Natural killer cell treated with Interleukin-12 subunit alpha and Interleukin-12 subunit beta and Interleukin-15 and Interleukin-18, amount 100 ng/mL, for 72 hours (primary cell): ENCODE measurements around the gene ITPKB. TPM values are rescaled to one million over a fixed set of nuclear protein-coding genes. Genes with fewer than 3 reads are reported as not detected.

Source experiments
- ATAC-seq, 2 donors: fragments of 150-1000 bp; cut with Tn5 transposase in 1 of 2; sonication (Bioruptor Pico), chemical (Tn5 transposase) in 1 of 2; 2 replicates each; pipeline ENCODE4 v1.10.0; 2021
- DNase-seq: peaks from one replicate; pipeline ENCODE4 v3.0.0; 2022; ENCODE audit warnings: low spot score
- H3K27ac Mint-ChIP-seq, 2 donors: 1 replicate in 1 of 2; 2 replicates in 1 of 2; pipeline ENCODE4 v1.8.0; 2022; ENCODE audit warnings: mixed read lengths in 2 of 2, mild to moderate bottlenecking in 1 of 2, moderate library complexity in 1 of 2
- H3K27me3 Mint-ChIP-seq, 2 donors: 1 replicate in 1 of 2; 2 replicates in 1 of 2; pipeline ENCODE4 v1.8.0; 2022; ENCODE audit warnings: mixed read lengths in 2 of 2
- H3K36me3 Mint-ChIP-seq: one replicate; pipeline ENCODE4 v1.8.0; 2022; ENCODE audit warnings: mixed read lengths
- H3K4me1 Mint-ChIP-seq, 2 donors: 1 replicate in 1 of 2; 2 replicates in 1 of 2; pipeline ENCODE4 v1.8.0; 2022; ENCODE audit warnings: low read depth in 2 of 2, mixed read lengths in 2 of 2, mild to moderate bottlenecking in 1 of 2
- H3K4me3 Mint-ChIP-seq: one replicate; pipeline ENCODE4 v1.8.0; 2022; ENCODE audit warnings: mixed read lengths
- H3K9me3 Mint-ChIP-seq: 2 replicates; pipeline ENCODE4 v1.8.0; 2022; ENCODE audit warnings: mixed read lengths
- total RNA-seq, 2 donors: library from RNA; stranded (reverse); gene quantifications; one replicate each; pipeline ENCODE4 v1.2.3, GENCODE V29; 2022

ITPKB gene
- total RNA-seq, 2 donors from 2014 or later: 27.2 to 35.2 TPM

GRCh38 chr1:226637147-226637935 lies 101.7 kb downstream of the ITPKB start:
- no peaks in the 10 kb centered on the region for H3K27me3 Mint-ChIP-seq
- ATAC-seq (no peak), DNase-seq (peak; percentile 41)
- H3K36me3 Mint-ChIP-seq: no peaks in the 10 kb centered on the region
- H3K4me3 Mint-ChIP-seq: no peak overlapping the region
- no peak overlapping the region for H3K27ac Mint-ChIP-seq
- H3K9me3 Mint-ChIP-seq: no peaks in the 10 kb centered on the region
- peaks cover 16% of the 10 kb centered on the region in 2 donors for H3K4me1 Mint-ChIP-seq

DNA sequence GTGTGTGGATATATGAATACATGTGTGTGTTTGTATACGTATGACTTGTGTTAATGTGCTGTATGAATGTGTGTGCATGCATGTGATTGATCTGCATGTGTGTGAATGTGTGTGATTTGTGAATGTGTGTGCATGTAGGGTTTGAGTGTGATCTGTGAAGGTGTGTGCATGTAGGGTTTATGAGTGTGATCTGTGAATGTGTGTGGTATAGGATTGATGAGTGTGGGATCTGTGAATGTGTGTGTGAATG lies 102.3 kb downstream of the ITPKB start:
- Mint-ChIP-seq H3K27ac (no peak overlapping the region), H3K27me3 (no peaks in the 10 kb centered on the region), H3K9me3 (no peaks in the 10 kb centered on the region), H3K36me3 (no peaks in the 10 kb centered on the region), H3K4me1 (peaks cover 16% of the 10 kb centered on the region in 2 donors), H3K4me3 (no peak overlapping the region)
- ATAC-seq (no peak), DNase-seq (peak; percentile 20)

- H3K27me3 Mint-ChIP-seq: no peaks in the 10 kb centered on the region
- DNase-seq: peak; percentile 45
- H3K36me3 Mint-ChIP-seq: no peaks in the 10 kb centered on the region
- peaks cover 16% of the 10 kb centered on the region in 2 donors for H3K4me1 Mint-ChIP-seq
- H3K4me3 Mint-ChIP-seq: no peak overlapping the region
- no peak for ATAC-seq
- peak overlapping the region; percentile 40 to 84 for H3K27ac Mint-ChIP-seq
- no peaks in the 10 kb centered on the region for H3K9me3 Mint-ChIP-seq
Observed at GRCh38 chr1:226635456-226635941, 103.6 kb downstream of the ITPKB start.

DNA sequence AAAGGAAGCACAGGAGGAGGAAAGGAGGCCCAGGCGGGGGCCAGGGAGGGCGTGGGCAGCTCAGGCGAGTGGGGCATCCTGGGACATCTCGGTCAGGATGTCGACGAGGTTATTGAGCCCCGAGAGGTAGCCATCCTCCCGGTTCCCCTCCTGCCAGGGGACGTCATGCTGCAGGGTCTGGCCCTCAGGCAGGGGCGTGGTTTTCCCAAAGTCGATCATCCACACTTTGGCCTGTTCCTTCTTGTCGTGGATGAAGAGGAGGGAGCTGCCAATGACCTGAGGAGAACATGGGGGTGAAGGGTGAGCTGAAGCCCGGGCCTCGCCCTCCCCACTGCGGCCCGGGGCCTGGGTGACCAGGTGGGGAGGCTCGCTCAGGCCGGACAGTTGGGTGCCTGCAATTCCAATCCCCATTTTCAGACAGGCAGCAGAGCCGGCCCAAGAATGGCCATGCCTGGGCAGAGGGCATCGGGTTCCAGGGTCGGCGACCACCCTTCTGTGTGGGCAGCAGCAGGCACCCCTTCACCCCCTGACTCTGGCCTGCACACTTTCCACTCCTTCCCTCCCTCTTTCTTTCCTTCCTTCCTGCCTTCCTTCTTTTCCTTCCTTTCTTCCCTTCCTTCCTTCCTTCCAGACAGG lies 104.4 kb downstream of the ITPKB start:
- Mint-ChIP-seq H3K4me3 (no peak overlapping the region), H3K27me3 (no peaks in the 10 kb centered on the region), H3K27ac (peak overlapping the region; percentile 40 to 84), H3K4me1 (peaks cover 16 to 22% of the 10 kb centered on the region in 2 donors), H3K36me3 (no peaks in the 10 kb centered on the region), H3K9me3 (no peaks in the 10 kb centered on the region)
- DNase-seq (peak; percentile 51), ATAC-seq (no peak)

- H3K36me3 Mint-ChIP-seq: no peaks in the 10 kb centered on the region
- peaks cover 16 to 19% of the 10 kb centered on the region in 2 donors for H3K4me1 Mint-ChIP-seq
Observed at GRCh38 chr1:226634166-226634588, 104.9 kb downstream of the ITPKB start.

GRCh38 chr1:226633541-226634165 lies 105.4 kb downstream of the ITPKB start:
- Mint-ChIP-seq H3K36me3 (no peaks in the 10 kb centered on the region), H3K4me1 (peaks cover 16 to 19% of the 10 kb centered on the region in 2 donors), H3K4me3 (no peak overlapping the region), H3K27me3 (no peaks in the 10 kb centered on the region), H3K9me3 (no peaks in the 10 kb centered on the region), H3K27ac (peak overlapping the region in 1 of 2 donors; percentile 39)
- peak; percentile 56 for DNase-seq
- ATAC-seq: peak in 1 of 2 donors; percentile 10

More at GRCh38 chr1:226634166-226634588, 104.9 kb downstream of the ITPKB start:
- H3K4me3 Mint-ChIP-seq: no peak overlapping the region
- ATAC-seq (peak; percentile 83 to 89), DNase-seq (peak; percentile 86)
- H3K27ac Mint-ChIP-seq: peak overlapping the region in 1 of 2 donors; percentile 28
- no peaks in the 10 kb centered on the region for H3K27me3 Mint-ChIP-seq
- no peaks in the 10 kb centered on the region for H3K9me3 Mint-ChIP-seq

DNA sequence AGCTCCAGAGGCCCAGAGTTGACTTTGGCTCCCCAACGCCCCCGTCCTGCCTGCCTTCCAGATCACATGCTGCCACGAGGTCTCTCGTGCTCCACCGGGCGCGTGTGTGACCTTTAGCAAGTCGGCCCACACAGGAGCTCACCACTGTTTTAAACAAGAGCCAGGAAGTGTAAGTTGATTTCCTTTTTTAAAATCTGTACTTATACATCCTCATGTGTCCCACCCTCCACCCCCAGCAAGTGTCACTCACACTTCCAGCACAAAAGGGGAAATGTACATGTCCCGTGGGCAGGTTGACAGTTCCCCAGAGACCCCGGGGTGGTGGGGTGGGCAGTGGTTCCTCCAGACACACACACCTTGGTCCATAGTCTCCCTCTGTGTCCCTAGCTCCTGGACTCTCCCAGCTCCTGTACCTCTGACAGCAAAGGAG lies 106.1 kb downstream of the ITPKB start:
- Mint-ChIP-seq H3K9me3 (no peaks in the 10 kb centered on the region), H3K27me3 (no peaks in the 10 kb centered on the region), H3K4me1 (peaks cover 16 to 19% of the 10 kb centered on the region in 2 donors), H3K27ac (peak overlapping the region in 1 of 2 donors; percentile 39), H3K36me3 (no peaks in the 10 kb centered on the region), H3K4me3 (no peak overlapping the region)
- ATAC-seq: no peak
- DNase-seq: no peak

GRCh38 chr1:226632169-226632879 lies 106.8 kb downstream of the ITPKB start:
- peaks cover 16 to 19% of the 10 kb centered on the region in 2 donors for H3K4me1 Mint-ChIP-seq
- no peak overlapping the region for H3K27ac Mint-ChIP-seq
- DNase-seq: peak; percentile 18

GRCh38 chr1:226631229-226632000 lies 107.7 kb downstream of the ITPKB start:
- H3K27me3 Mint-ChIP-seq: no peaks in the 10 kb centered on the region
- DNase-seq (peak; percentile 18), ATAC-seq (no peak)
- no peaks in the 10 kb centered on the region for H3K9me3 Mint-ChIP-seq
- peak overlapping the region in 1 of 2 donors; percentile 41 for H3K27ac Mint-ChIP-seq
- H3K36me3 Mint-ChIP-seq: no peaks in the 10 kb centered on the region
- peaks cover 17 to 23% of the 10 kb centered on the region in 2 donors for H3K4me1 Mint-ChIP-seq
- H3K4me3 Mint-ChIP-seq: no peak overlapping the region

More at GRCh38 chr1:226632169-226632879, 106.8 kb downstream of the ITPKB start:
- H3K27me3 Mint-ChIP-seq: no peaks in the 10 kb centered on the region
- H3K4me3 Mint-ChIP-seq: no peak overlapping the region
- no peak for ATAC-seq
- no peaks in the 10 kb centered on the region for H3K9me3 Mint-ChIP-seq
- no peaks in the 10 kb centered on the region for H3K36me3 Mint-ChIP-seq

GRCh38 chr1:226630592-226630991 lies 108.5 kb downstream of the ITPKB start:
- ATAC-seq (no peak), DNase-seq (no peak)
- Mint-ChIP-seq H3K4me1 (peaks cover 21 to 28% of the 10 kb centered on the region in 2 donors), H3K9me3 (no peaks in the 10 kb centered on the region), H3K27me3 (no peaks in the 10 kb centered on the region), H3K36me3 (no peaks in the 10 kb centered on the region), H3K4me3 (no peak overlapping the region), H3K27ac (peak overlapping the region in 1 of 2 donors; percentile 65)

DNA sequence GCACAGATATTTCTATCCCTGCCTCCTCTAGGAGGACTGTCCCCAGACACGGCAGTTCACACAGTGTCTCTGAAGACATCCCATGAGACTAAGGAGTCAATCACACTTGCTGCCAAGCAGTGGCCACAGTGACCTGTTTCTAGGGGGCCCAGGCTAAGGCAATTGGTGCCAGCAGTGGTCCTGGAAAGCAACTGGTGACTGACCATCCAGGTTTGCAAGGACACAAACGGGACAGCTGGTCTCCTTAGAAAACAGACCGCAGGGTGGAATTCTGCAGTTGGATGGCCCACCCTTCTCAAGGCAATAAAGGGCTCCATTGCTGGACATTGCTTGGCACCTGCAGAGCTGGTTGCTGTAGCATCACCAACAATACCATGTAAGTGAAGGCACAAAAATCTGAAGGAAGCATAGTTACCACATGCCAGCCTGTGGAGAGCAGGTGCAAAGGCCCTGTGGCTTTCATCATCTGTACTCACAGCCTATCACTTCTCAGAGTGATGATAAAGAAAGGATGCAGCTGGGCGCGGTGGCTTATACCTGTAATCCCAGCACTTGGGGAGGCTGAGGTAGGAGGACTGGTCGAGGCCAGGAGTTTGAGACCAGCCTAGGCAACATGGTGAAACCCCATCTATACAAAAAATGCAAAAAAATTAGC lies 109.1 kb downstream of the ITPKB start:
- DNase-seq (peak; percentile 53), ATAC-seq (no peak)
- no peaks in the 10 kb centered on the region for H3K9me3 Mint-ChIP-seq
- H3K27ac Mint-ChIP-seq: peak overlapping the region in 1 of 2 donors; percentile 65
- H3K36me3 Mint-ChIP-seq: no peaks in the 10 kb centered on the region
- peaks cover 18 to 24% of the 10 kb centered on the region in 2 donors for H3K4me1 Mint-ChIP-seq
- no peak overlapping the region for H3K4me3 Mint-ChIP-seq
- no peaks in the 10 kb centered on the region for H3K27me3 Mint-ChIP-seq

GRCh38 chr1:226629210-226629895 lies 109.7 kb downstream of the ITPKB start:
- H3K36me3 Mint-ChIP-seq: no peaks in the 10 kb centered on the region
- peaks cover 13 to 21% of the 10 kb centered on the region in 2 donors for H3K4me1 Mint-ChIP-seq
- no peaks in the 10 kb centered on the region for H3K9me3 Mint-ChIP-seq
- H3K27ac Mint-ChIP-seq: peak overlapping the region in 1 of 2 donors; percentile 25
- no peak overlapping the region for H3K4me3 Mint-ChIP-seq
- peak; percentile 50 for DNase-seq
- no peak for ATAC-seq
- H3K27me3 Mint-ChIP-seq: no peaks in the 10 kb centered on the region
